GM23338 (cell line): Measurements from ENCODE around the gene SMURF1. TPM values are rescaled to one million over a fixed set of nuclear protein-coding genes. Genes with fewer than 3 reads are reported as not detected.

Experiments
- ATAC-seq: fragments of 200-7000 bp; cut with Tn5 transposase; 3 replicates; pipeline ENCODE4 v1.9.1; 2020
- DNase-seq: peaks from one replicate; pipeline ENCODE4 v3.0.0-alpha.2; 2015; ENCODE audit warnings: low spot score
- H2AFZ ChIP-seq: fragments of 200-600 bp; sonication (generic); 2 replicates; pipeline ENCODE4 v1.8.0; 2016; ENCODE audit warnings: antibody characterized with exemption, mild to moderate bottlenecking, moderate library complexity
- H3F3A ChIP-seq: fragments of 200-600 bp; sonication (generic); replicated peaks from 2 replicates; pipeline ENCODE4 v1.8.0; 2017; ENCODE audit warnings: antibody characterized with exemption, mixed run types, low read depth
- H3K27ac ChIP-seq: fragments of 200-600 bp; sonication (generic); 2 replicates; pipeline ENCODE4 v1.6.1; 2016; ENCODE audit warnings: low read depth
- H3K27me3 ChIP-seq: fragments of 200-600 bp; sonication (generic); 2 replicates; pipeline ENCODE4 v1.8.0; 2016; ENCODE audit warnings: mild to moderate bottlenecking, mixed run types, moderate library complexity; ENCODE audit not compliant: insufficient read depth
- H3K36me3 ChIP-seq: fragments of 200-600 bp; sonication (generic); 2 replicates; pipeline ENCODE4 v1.8.0; 2016; ENCODE audit warnings: mild to moderate bottlenecking; ENCODE audit not compliant: insufficient read depth
- H3K4me1 ChIP-seq: fragments of 200-600 bp; sonication (generic); 2 replicates; pipeline ENCODE4 v1.8.0; 2016; ENCODE audit warnings: mild to moderate bottlenecking, moderate library complexity; ENCODE audit not compliant: insufficient read depth
- H3K4me2 ChIP-seq: fragments of 200-600 bp; sonication (generic); 2 replicates; pipeline ENCODE4 v1.7.1; 2017; ENCODE audit warnings: mixed run types
- H3K4me3 ChIP-seq: fragments of 200-600 bp; sonication (generic); 2 replicates; pipeline ENCODE4 v1.6.1; 2016; ENCODE audit warnings: mixed run types
- H3K79me2 ChIP-seq: fragments of 200-600 bp; sonication (generic); replicated peaks from 2 replicates; pipeline ENCODE4 v1.8.0; 2017; ENCODE audit warnings: mild to moderate bottlenecking; ENCODE audit not compliant: insufficient read depth
- H3K9me2 ChIP-seq: fragments of 200-600 bp; sonication (generic); 2 replicates; pipeline ENCODE4 v1.8.0; 2017; ENCODE audit not compliant: insufficient read depth
- H4K20me1 ChIP-seq: fragments of 200-600 bp; sonication (generic); replicated peaks from 2 replicates; pipeline ENCODE4 v1.8.0; 2017; ENCODE audit warnings: mild to moderate bottlenecking; ENCODE audit not compliant: insufficient read depth
- H3K27ac Mint-ChIP-seq: 2 replicates; pipeline ENCODE4 v1.8.0; 2020; ENCODE audit warnings: inconsistent platforms, mild to moderate bottlenecking, moderate library complexity, mixed read lengths
- H3K27me3 Mint-ChIP-seq: 3 replicates; pipeline ENCODE4 v1.8.0; 2022; ENCODE audit warnings: low read depth, mild to moderate bottlenecking, moderate library complexity, mixed read lengths, inconsistent platforms; ENCODE audit not compliant: insufficient read depth, poor library complexity
- H3K36me3 Mint-ChIP-seq: 3 replicates; pipeline ENCODE4 v1.8.0; 2021; ENCODE audit warnings: low read depth, mild to moderate bottlenecking, inconsistent platforms, moderate library complexity, mixed read lengths
- H3K4me1 Mint-ChIP-seq: 3 replicates; pipeline ENCODE4 v1.8.0; 2020; ENCODE audit warnings: mild to moderate bottlenecking, inconsistent platforms, mixed read lengths
- H3K4me3 Mint-ChIP-seq: 3 replicates; pipeline ENCODE4 v1.8.0; 2021; ENCODE audit warnings: moderate library complexity, mild to moderate bottlenecking, inconsistent platforms, mixed read lengths
- H3K9me3 Mint-ChIP-seq: 3 replicates; pipeline ENCODE4 v1.8.0; 2020; ENCODE audit warnings: moderate library complexity, mild to moderate bottlenecking, inconsistent platforms, mixed read lengths
- CREB1 ChIP-seq: fragments of 250-450 bp; sonication (Bioruptor Pico); IDR thresholded peaks from 2 replicates; pipeline ENCODE4 v1.5.0; 2020; ENCODE audit warnings: low read depth, mild to moderate bottlenecking, moderate library complexity
- ETS1 ChIP-seq: IDR thresholded peaks from 2 replicates; pipeline ENCODE4 v1.6.1; 2016; ENCODE audit warnings: antibody characterized with exemption
- EZH2phosphoT487 ChIP-seq: fragments of 200-600 bp; sonication (generic); IDR thresholded peaks from one replicate; pipeline ENCODE4 v1.8.1; 2018; ENCODE audit warnings: antibody characterized with exemption; ENCODE audit not compliant: unreplicated experiment
- JUNB ChIP-seq: IDR thresholded peaks from one replicate; pipeline ENCODE4 v1.6.1; 2016; ENCODE audit warnings: antibody characterized with exemption; ENCODE audit not compliant: unreplicated experiment
- NANOG ChIP-seq: IDR thresholded peaks from 2 replicates; pipeline ENCODE4 v1.6.1; 2016; ENCODE audit warnings: antibody characterized with exemption, borderline replicate concordance
- POLR2AphosphoS5 ChIP-seq: IDR thresholded peaks from 2 replicates; pipeline ENCODE4 v1.6.1; 2016; ENCODE audit warnings: antibody characterized with exemption, low read depth
- REST ChIP-seq: IDR thresholded peaks from one replicate; pipeline ENCODE4 v1.6.1; 2018; ENCODE audit warnings: antibody characterized with exemption; ENCODE audit not compliant: unreplicated experiment
- STAT1 ChIP-seq: IDR thresholded peaks from one replicate; pipeline ENCODE4 v1.6.1; 2016; ENCODE audit warnings: antibody characterized with exemption; ENCODE audit not compliant: unreplicated experiment
- ZNF114 ChIP-seq: fragments of 250-450 bp; sonication (Bioruptor Pico); IDR thresholded peaks from 2 replicates; pipeline ENCODE4 v1.5.0; 2020; ENCODE audit warnings: mild to moderate bottlenecking, moderate library complexity
- ZNF331 ChIP-seq: fragments of 250-450 bp; sonication (Bioruptor Pico); IDR thresholded peaks from 2 replicates; pipeline ENCODE4 v1.5.0; 2020; ENCODE audit warnings: low read depth, mild to moderate bottlenecking, moderate library complexity
- polyA plus RNA-seq: library from polyadenylated mRNA; unstranded; fragments of >200 nt; fragmentation: Nextera tagmentation; extraction: Ambion mirVana; gene quantifications from 2 replicates; pipeline ENCODE4 v1.2.1, GENCODE V29; 2016
- total RNA-seq: library from RNA; depleted of rRNA; stranded (reverse); fragments of >200 nt; shearing (Covaris generic); gene quantifications from 2 replicates; pipeline ENCODE4 v1.2.3, GENCODE V29; 2014
- TF ChIP-seq, protein P1 (sequence below), 2 experiments: fragments of 200-600 bp in 1 of 2; sonication (generic) in 1 of 2; conservative IDR thresholded peaks; 2 replicates each; pipeline versions ENCODE4 v1.5.1 to v1.6.1; 2016 to 2017; ENCODE audit warnings: antibody characterized with exemption in 2 of 2, low read depth in 2 of 2, mild to moderate bottlenecking in 2 of 2, moderate library complexity in 1 of 2

The SMURF1 gene
- total and polyA plus RNA-seq, 2 experiments from 2014 or later = 5.8 to 23.9 TPM

DNA sequence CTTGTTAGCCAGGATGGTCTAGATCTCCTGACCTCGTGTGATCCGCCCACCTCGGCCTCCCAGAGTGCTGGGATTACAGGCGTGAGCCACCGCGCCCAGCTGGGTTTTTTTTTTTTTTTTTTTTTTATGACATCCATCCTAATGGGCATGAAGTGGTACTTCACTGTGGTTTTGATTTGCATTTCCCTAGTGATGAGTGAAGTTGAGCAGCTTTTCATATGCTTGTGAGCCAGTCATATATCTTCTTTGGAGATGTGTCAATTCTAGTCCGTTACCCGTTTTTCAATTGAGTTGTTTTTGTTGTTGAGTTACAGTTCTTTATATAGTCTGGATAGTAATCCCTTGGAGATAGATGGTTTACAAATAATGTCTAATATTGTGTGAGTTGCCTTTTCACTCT, 127.7 kb downstream of the SMURF1 start (continued):
- TF ChIP-seq, protein P1, sequence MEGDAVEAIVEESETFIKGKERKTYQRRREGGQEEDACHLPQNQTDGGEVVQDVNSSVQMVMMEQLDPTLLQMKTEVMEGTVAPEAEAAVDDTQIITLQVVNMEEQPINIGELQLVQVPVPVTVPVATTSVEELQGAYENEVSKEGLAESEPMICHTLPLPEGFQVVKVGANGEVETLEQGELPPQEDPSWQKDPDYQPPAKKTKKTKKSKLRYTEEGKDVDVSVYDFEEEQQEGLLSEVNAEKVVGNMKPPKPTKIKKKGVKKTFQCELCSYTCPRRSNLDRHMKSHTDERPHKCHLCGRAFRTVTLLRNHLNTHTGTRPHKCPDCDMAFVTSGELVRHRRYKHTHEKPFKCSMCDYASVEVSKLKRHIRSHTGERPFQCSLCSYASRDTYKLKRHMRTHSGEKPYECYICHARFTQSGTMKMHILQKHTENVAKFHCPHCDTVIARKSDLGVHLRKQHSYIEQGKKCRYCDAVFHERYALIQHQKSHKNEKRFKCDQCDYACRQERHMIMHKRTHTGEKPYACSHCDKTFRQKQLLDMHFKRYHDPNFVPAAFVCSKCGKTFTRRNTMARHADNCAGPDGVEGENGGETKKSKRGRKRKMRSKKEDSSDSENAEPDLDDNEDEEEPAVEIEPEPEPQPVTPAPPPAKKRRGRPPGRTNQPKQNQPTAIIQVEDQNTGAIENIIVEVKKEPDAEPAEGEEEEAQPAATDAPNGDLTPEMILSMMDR (conservative IDR thresholded peaks at IDR 0.05; ENCODE audit: low read depth in 2 of 2) = no peak
- TF ChIP-seq ETS1 (no peak), STAT1 (no peak), CREB1 (CRISPR knock-in tag) (no peak), JUNB (no peak), POLR2AphosphoS5 (no peak), ZNF114 (CRISPR knock-in tag) (no peak), NANOG (no peak), REST (no peak), EZH2phosphoT487 (no peak)

DNA sequence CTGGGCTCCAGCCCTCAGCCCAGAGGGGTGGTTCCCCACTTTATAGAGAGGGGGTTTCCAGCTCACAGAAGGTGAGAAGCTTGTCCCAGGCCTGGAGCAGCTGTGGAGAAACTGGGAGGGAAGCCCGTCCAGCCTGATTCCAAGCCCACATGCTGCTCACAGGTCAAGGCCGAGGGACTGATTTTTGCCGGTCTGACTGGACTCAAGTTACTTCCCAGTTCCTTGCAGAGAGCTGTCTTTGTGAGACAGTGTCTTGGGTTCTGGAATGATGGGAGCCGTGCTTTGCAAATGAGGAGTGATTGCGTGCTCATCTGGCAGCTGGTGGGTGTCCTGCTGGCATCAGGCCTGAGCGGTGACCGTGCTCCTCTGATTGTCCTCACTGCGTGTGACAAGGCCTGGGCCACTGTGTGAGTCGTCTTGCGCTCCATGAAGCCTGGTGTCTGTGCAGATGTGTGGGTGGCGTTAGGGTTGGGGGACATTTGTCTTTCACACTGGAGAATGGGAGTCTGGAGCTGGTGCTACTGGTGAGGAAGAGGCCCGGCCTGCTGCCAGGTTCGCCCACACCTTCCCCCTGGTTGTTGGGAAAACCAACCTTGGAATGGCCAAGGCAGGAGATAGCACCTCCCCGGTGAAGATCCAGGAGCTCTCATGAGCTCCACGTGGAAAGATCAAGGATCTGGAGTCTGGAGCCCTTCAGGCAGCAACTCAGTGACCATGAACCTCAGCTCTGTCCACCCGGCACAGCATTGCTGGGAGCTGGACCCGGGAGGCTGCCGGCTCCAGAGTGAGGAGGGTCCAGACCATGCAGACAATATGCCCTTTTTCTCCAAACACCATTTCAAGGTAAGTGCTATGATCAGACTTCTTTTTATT, 129.6 kb downstream of the SMURF1 start:
- no peak overlapping the region for H3K4me3 Mint-ChIP-seq
- peaks cover 13% of the 10 kb centered on the region for H3K79me2 ChIP-seq
- no peaks in the 10 kb centered on the region for H3K4me1 ChIP-seq
- DNase-seq (no peak), ATAC-seq (no peak)
- H3K4me2 ChIP-seq = no peak overlapping the region
- H3K27me3 ChIP-seq = no peaks in the 10 kb centered on the region
- H4K20me1 ChIP-seq = no peaks in the 10 kb centered on the region
- no peaks in the 10 kb centered on the region for H3K9me2 ChIP-seq
- no peaks in the 10 kb centered on the region for H3F3A ChIP-seq
- H3K4me1 Mint-ChIP-seq = no peaks in the 10 kb centered on the region
- peaks cover 81% of the 10 kb centered on the region for H3K36me3 Mint-ChIP-seq
- peaks cover 27% of the 10 kb centered on the region; the same call in 1 of the 2 replicates for H3K36me3 ChIP-seq
- H3K9me3 Mint-ChIP-seq = no peaks in the 10 kb centered on the region
- H2AFZ ChIP-seq = no peak overlapping the region
- no peak overlapping the region for H3K27ac ChIP-seq
- TF ChIP-seq JUNB = no peak
- TF ChIP-seq REST = no peak
- TF ChIP-seq NANOG = no peak
- TF ChIP-seq CREB1 (CRISPR knock-in tag) = no peak
- TF ChIP-seq STAT1 = no peak
- TF ChIP-seq ZNF114 (CRISPR knock-in tag) = no peak
- TF ChIP-seq ZNF331 (CRISPR knock-in tag) = no peak
- TF ChIP-seq, protein P1 (conservative IDR thresholded peaks at IDR 0.05; ENCODE audit: low read depth in 2 of 2) = no peak
- no peak overlapping the region for H3K4me3 ChIP-seq
- H3K27ac Mint-ChIP-seq = no peak overlapping the region
- peaks cover 2% of the 10 kb centered on the region for H3K27me3 Mint-ChIP-seq
